ENCODE measurements around the gene NUDT11. TPM values are rescaled to one million over a fixed set of nuclear protein-coding genes. Genes with fewer than 3 reads are reported as not detected.

Gene NUDT11
- total RNA-seq, 3 donors from 2014 or later (not counting 1 experiment from before 2014, with no cell fraction given), result 2.7 to 3.1 (median 2.8) TPM

Other genes starting within 250 kb of the NUDT11 start
- gene NUDT10, start 163.8 kb downstream of the NUDT11 start, total RNA-seq, result under 1 TPM in 2 of 3 donors, not detected in 1; 0.40 to 0.61 TPM
- not detected for gene CENPVL3, start 122.3 kb upstream of the NUDT11 start, total RNA-seq
- not detected for gene CENPVL2, start 186.2 kb upstream of the NUDT11 start, total RNA-seq
- not detected for gene CENPVL1, start 213.9 kb upstream of the NUDT11 start, total RNA-seq
- 1 to 10 TPM; 8.0 to 8.5 (median 8.2) TPM for gene GSPT2, start 246.8 kb upstream of the NUDT11 start, total RNA-seq

Data from natural killer cell (primary cell).